Measurements from ENCODE around the gene TCF7L2.

The TCF7L2 gene

DNA sequence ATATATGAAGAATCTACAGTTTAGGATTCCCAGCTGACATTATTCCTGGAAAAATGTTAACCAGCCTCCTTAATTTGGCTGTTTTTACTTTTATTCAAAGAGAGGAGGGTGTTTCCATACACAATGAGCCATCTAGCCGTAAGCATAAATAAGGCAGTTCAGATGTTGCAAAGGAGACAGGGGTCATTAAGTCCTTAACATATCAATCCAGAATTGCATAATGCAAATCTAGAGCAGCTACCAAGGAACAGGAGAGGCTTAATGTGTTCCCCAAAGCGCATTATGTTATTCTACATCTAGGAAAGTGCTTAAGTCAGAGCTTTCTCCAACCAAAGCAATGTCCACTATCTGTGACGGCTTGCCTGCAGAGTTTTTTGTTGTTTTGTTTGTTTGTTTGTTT, 32.4 kb upstream of the TCF7L2 start:
- H3K9ac ChIP-seq (ENCODE audit: low read depth, low read length), result no peak overlapping the region
- no peaks in the 10 kb centered on the region for H3K27me3 ChIP-seq (ENCODE audit: control insufficient read depth, insufficient read depth, low read length)
- H3K4me2 ChIP-seq (ENCODE audit: low read length), result no peak overlapping the region
- H3K4me1 ChIP-seq (ENCODE audit: control insufficient read depth, insufficient read depth, low read length), result peaks cover 42% of the 10 kb centered on the region
- no peaks in the 10 kb centered on the region for H3K9me3 ChIP-seq (replicated peaks; ENCODE audit: low read length)
- no peaks in the 10 kb centered on the region for H3K36me3 ChIP-seq (ENCODE audit: insufficient read depth, low read length)
- H3K4me3 ChIP-seq (ENCODE audit: low read length), result no peak overlapping the region

GRCh38 chr10:112918771-112919170, 31.3 kb upstream of the TCF7L2 start:
- Histone ChIP-seq H3K27me3 (ENCODE audit: control insufficient read depth, insufficient read depth, low read length) (no peaks in the 10 kb centered on the region), H3K9me3 (replicated peaks; ENCODE audit: low read length) (no peaks in the 10 kb centered on the region), H3K4me1 (ENCODE audit: control insufficient read depth, insufficient read depth, low read length) (peaks cover 38% of the 10 kb centered on the region), H3K4me2 (ENCODE audit: low read length) (no peak overlapping the region), H3K4me3 (ENCODE audit: low read length) (no peak overlapping the region), H3K36me3 (ENCODE audit: insufficient read depth, low read length) (no peaks in the 10 kb centered on the region), H3K9ac (ENCODE audit: low read depth, low read length) (no peak overlapping the region)

GRCh38 chr10:112919721-112920120, 30.3 kb upstream of the TCF7L2 start:
- Histone ChIP-seq H3K9ac (ENCODE audit: low read depth, low read length) (no peak overlapping the region), H3K4me3 (ENCODE audit: low read length) (no peak overlapping the region), H3K27me3 (ENCODE audit: control insufficient read depth, insufficient read depth, low read length) (no peaks in the 10 kb centered on the region), H3K36me3 (ENCODE audit: insufficient read depth, low read length) (no peaks in the 10 kb centered on the region), H3K9me3 (replicated peaks; ENCODE audit: low read length) (no peaks in the 10 kb centered on the region), H3K4me1 (ENCODE audit: control insufficient read depth, insufficient read depth, low read length) (peaks cover 28% of the 10 kb centered on the region), H3K4me2 (ENCODE audit: low read length) (peak overlapping the region; percentile 41)

- H3K4me1 ChIP-seq (ENCODE audit: control insufficient read depth, insufficient read depth, low read length), result no peaks in the 10 kb centered on the region
- H3K27me3 ChIP-seq (ENCODE audit: control insufficient read depth, insufficient read depth, low read length), result no peaks in the 10 kb centered on the region
- H3K4me2 ChIP-seq (ENCODE audit: low read length), result no peak overlapping the region
- H3K9me3 ChIP-seq (replicated peaks; ENCODE audit: low read length), result peaks cover 4% of the 10 kb centered on the region
- no peak overlapping the region for H3K4me3 ChIP-seq (ENCODE audit: low read length)
- H3K36me3 ChIP-seq (ENCODE audit: insufficient read depth, low read length), result no peaks in the 10 kb centered on the region
- no peak overlapping the region for H3K9ac ChIP-seq (ENCODE audit: low read depth, low read length)
Observed at GRCh38 chr10:112926906-112927688, 22.9 kb upstream of the TCF7L2 start.

- Histone ChIP-seq H3K4me1 (ENCODE audit: control insufficient read depth, insufficient read depth, low read length) (no peaks in the 10 kb centered on the region), H3K9me3 (replicated peaks; ENCODE audit: low read length) (peaks cover 4% of the 10 kb centered on the region), H3K9ac (ENCODE audit: low read depth, low read length) (no peak overlapping the region), H3K36me3 (ENCODE audit: insufficient read depth, low read length) (no peaks in the 10 kb centered on the region), H3K4me2 (ENCODE audit: low read length) (no peak overlapping the region), H3K27me3 (ENCODE audit: control insufficient read depth, insufficient read depth, low read length) (no peaks in the 10 kb centered on the region), H3K4me3 (ENCODE audit: low read length) (no peak overlapping the region)
Observed at GRCh38 chr10:112927980-112928379, 22.1 kb upstream of the TCF7L2 start.

DNA sequence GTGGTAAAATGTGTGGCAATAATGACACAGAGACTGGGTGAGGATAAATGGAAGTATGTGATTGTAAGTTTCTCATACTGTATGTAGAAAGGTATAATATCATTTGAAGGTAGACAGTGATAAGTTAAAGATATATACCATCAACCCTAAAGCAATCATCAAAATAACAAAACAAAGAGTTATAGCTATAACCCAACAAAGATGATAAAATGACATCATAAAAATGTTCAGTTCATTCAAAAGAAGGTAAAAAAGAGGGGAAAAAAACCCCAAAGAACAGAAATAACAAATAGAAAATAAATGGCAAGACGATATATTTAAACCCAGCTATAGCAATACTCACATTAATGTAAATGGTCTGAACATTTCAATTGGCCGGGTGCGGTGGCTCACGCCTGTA, 17.4 kb upstream of the TCF7L2 start:
- Histone ChIP-seq H3K9ac (ENCODE audit: low read depth, low read length) (no peak overlapping the region), H3K4me2 (ENCODE audit: low read length) (no peak overlapping the region), H3K4me3 (ENCODE audit: low read length) (no peak overlapping the region), H3K36me3 (ENCODE audit: insufficient read depth, low read length) (no peaks in the 10 kb centered on the region), H3K27me3 (ENCODE audit: control insufficient read depth, insufficient read depth, low read length) (no peaks in the 10 kb centered on the region), H3K4me1 (ENCODE audit: control insufficient read depth, insufficient read depth, low read length) (no peaks in the 10 kb centered on the region), H3K9me3 (replicated peaks; ENCODE audit: low read length) (peaks cover 4% of the 10 kb centered on the region)

DNA sequence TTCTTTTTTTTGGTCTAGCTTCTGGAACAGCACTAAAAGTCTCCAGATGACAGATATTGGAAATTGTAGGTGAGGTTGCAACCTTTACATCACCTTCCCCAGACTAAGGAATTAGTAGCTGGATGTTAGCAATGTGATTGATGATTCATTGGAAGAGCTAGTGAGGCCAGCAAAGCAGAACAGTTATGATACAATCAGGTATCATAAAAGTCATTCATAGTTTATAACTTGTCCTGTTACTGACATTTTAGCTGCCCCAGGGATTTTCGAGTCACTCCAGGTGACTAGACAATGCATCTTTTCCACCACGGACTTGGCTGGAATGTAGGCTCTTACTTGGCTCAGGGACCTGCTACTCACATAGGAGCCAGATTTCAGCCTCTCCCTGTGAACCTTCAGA, 15.9 kb upstream of the TCF7L2 start:
- Histone ChIP-seq H3K4me1 (ENCODE audit: control insufficient read depth, insufficient read depth, low read length) (no peaks in the 10 kb centered on the region), H3K27me3 (ENCODE audit: control insufficient read depth, insufficient read depth, low read length) (no peaks in the 10 kb centered on the region)

DNA sequence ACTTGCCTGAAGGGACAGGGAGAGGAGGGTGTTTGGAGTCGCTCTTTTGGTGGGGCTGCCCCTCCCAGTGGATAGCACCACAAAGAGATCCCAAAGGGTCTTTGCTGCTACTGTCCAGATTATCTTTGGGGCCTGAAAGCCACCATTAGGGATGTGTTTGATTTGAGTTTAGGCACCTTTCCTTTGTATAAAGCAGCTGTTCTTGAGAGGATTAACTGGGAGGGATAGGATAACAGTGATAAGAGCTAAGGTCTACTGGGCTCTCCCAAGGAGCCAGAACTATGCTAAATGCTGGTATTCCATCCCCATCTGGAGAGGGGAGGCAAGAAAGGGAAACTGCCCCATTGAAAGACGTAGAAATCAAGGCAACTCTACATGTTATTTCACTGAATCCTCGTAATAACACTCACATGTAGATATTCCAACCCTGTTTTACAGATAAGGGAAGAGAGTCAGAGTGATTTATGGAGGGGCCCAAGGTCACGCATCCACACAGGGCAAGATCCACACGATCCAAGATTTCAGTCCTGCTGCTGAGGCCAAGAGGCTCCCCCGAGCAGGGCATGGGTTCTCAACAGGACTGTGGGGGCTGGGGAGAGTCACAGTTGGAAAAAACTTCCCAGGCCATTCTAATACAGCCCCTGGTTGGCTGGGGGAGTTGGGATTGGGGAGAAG, 11.1 kb upstream of the TCF7L2 start:
- no peaks in the 10 kb centered on the region for H3K27me3 ChIP-seq (ENCODE audit: control insufficient read depth, insufficient read depth, low read length)
- H3K36me3 ChIP-seq (ENCODE audit: insufficient read depth, low read length), result no peaks in the 10 kb centered on the region
- H3K4me1 ChIP-seq (ENCODE audit: control insufficient read depth, insufficient read depth, low read length), result no peaks in the 10 kb centered on the region
- H3K4me2 ChIP-seq (ENCODE audit: low read length), result no peak overlapping the region
- no peak overlapping the region for H3K9ac ChIP-seq (ENCODE audit: low read depth, low read length)
- no peak overlapping the region for H3K4me3 ChIP-seq (ENCODE audit: low read length)
- no peaks in the 10 kb centered on the region for H3K9me3 ChIP-seq (replicated peaks; ENCODE audit: low read length)

More for the DNA sequence above, 15.9 kb upstream of the TCF7L2 start:
- H3K9ac ChIP-seq (ENCODE audit: low read depth, low read length), result no peak overlapping the region
- no peak overlapping the region for H3K4me3 ChIP-seq (ENCODE audit: low read length)
- H3K9me3 ChIP-seq (replicated peaks; ENCODE audit: low read length), result peaks cover 4% of the 10 kb centered on the region
- no peaks in the 10 kb centered on the region for H3K36me3 ChIP-seq (ENCODE audit: insufficient read depth, low read length)
- H3K4me2 ChIP-seq (ENCODE audit: low read length), result no peak overlapping the region

DNA sequence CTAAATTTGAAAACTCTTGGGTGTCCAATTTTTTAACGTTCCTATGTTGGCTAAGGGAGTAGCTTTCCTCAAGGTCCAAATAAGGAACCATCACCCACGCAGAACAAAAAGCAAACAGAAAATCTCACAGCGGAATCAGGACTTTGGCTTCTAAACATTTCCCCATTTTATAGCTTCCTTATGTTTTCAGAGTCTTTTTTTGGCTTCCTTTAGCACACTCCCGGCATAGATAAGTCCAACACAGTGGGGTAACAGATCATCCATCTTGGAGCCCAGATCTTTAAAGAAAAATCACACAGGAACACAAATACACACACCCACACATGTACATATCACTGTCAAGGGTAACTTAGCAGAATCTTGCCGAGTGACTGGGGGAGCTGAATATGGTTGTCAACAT, 4.2 kb upstream of the TCF7L2 start:
- Histone ChIP-seq H3K9me3 (replicated peaks; ENCODE audit: low read length) (no peaks in the 10 kb centered on the region), H3K9ac (ENCODE audit: low read depth, low read length) (no peak overlapping the region), H3K27me3 (ENCODE audit: control insufficient read depth, insufficient read depth, low read length) (no peaks in the 10 kb centered on the region), H3K4me2 (ENCODE audit: low read length) (no peak overlapping the region), H3K36me3 (ENCODE audit: insufficient read depth, low read length) (no peaks in the 10 kb centered on the region), H3K4me1 (ENCODE audit: control insufficient read depth, insufficient read depth, low read length) (no peaks in the 10 kb centered on the region), H3K4me3 (ENCODE audit: low read length) (no peak overlapping the region)

- H3K4me2 ChIP-seq (ENCODE audit: low read length), result no peak overlapping the region
- H3K27me3 ChIP-seq (ENCODE audit: control insufficient read depth, insufficient read depth, low read length), result no peaks in the 10 kb centered on the region
Observed at GRCh38 chr10:112946649-112947048, 3.4 kb upstream of the TCF7L2 start.

GRCh38 chr10:112948196-112948595, 1.9 kb upstream of the TCF7L2 start:
- Histone ChIP-seq H3K4me3 (ENCODE audit: low read length) (no peak overlapping the region), H3K9me3 (replicated peaks; ENCODE audit: low read length) (no peaks in the 10 kb centered on the region), H3K9ac (ENCODE audit: low read depth, low read length) (no peak overlapping the region), H3K36me3 (ENCODE audit: insufficient read depth, low read length) (no peaks in the 10 kb centered on the region), H3K4me2 (ENCODE audit: low read length) (no peak overlapping the region), H3K27me3 (ENCODE audit: control insufficient read depth, insufficient read depth, low read length) (no peaks in the 10 kb centered on the region), H3K4me1 (ENCODE audit: control insufficient read depth, insufficient read depth, low read length) (no peaks in the 10 kb centered on the region)

More at GRCh38 chr10:112946649-112947048, 3.4 kb upstream of the TCF7L2 start:
- H3K36me3 ChIP-seq (ENCODE audit: insufficient read depth, low read length), result no peaks in the 10 kb centered on the region
- no peaks in the 10 kb centered on the region for H3K9me3 ChIP-seq (replicated peaks; ENCODE audit: low read length)
- H3K4me3 ChIP-seq (ENCODE audit: low read length), result no peak overlapping the region
- no peak overlapping the region for H3K9ac ChIP-seq (ENCODE audit: low read depth, low read length)
- no peaks in the 10 kb centered on the region for H3K4me1 ChIP-seq (ENCODE audit: control insufficient read depth, insufficient read depth, low read length)

All from skeletal muscle satellite cell (primary cell).